ENCODE data around the gene SSB.
"Not testable (repeated sequence)": the region's sequence is repeated elsewhere in the genome, so short reads cannot be mapped to it uniquely, and the experiment has no call there.

SSB gene

DNA sequence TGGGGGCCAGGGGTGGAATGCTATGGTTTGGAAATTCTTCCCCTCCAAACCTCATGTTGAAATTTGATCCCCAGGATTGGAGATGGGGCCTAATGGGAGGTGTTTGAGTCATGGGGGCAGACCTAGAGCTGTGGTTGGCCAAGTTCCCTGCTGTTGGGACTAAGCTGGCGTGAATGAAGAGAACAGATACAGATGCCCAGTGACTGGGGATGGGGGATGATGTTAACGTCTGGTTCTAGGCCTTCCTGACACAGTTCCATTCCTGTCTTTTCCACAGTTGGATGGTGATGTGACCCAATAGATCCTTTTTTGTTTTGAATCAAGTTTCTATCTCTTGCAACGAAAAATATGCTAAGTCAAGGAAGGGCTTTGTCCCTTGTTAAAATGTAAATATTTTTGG lies 41.3 kb upstream of the SSB start:
- Histone ChIP-seq H2BK12ac (ENCODE audit: low read length) (no peak overlapping the region), H3K4me3 (ENCODE audit: low read depth, low read length) (no peak overlapping the region)
- no CpG with 5 or more reads among the region's 3 CpGs for WGBS (ENCODE audit: extremely low coverage, insufficient coverage, insufficient read length)

GRCh38 chr2:169757778-169758177 lies 40.9 kb upstream of the SSB start:
- no peaks in the 10 kb centered on the region for H3K9me3 ChIP-seq (ENCODE audit: insufficient read depth, low read depth, low read length)
- WGBS (ENCODE audit: extremely low coverage, insufficient coverage, insufficient read length): no CpG with 5 or more reads among the region's 2 CpGs

More for the DNA sequence above, 41.3 kb upstream of the SSB start:
- no peak overlapping the region for H2BK120ac ChIP-seq (ENCODE audit: insufficient read depth, low read length, poor library complexity)
- no peaks in the 10 kb centered on the region for H3K4me1 ChIP-seq (ENCODE audit: control insufficient read depth in 1 of 2, insufficient read depth in 2 of 2, low read length in 2 of 2)
- no peak overlapping the region for H3K4me2 ChIP-seq (ENCODE audit: low read length)
- H3K4ac ChIP-seq (ENCODE audit: low read depth, low read length): no peak overlapping the region
- H4K12ac ChIP-seq (ENCODE audit: low read depth, low read length): no peak overlapping the region
- no peak overlapping the region for H2BK5ac ChIP-seq (ENCODE audit: low read depth, low read length, poor library complexity)
- H4K91ac ChIP-seq (ENCODE audit: low read depth, low read length): no peak overlapping the region
- no peak overlapping the region for H4K8ac ChIP-seq (ENCODE audit: low read depth, low read length)
- H3K14ac ChIP-seq (ENCODE audit: low read length): no peak overlapping the region
- no peak overlapping the region for H3K9ac ChIP-seq (ENCODE audit: low read length)
- H2AK5ac ChIP-seq (ENCODE audit: low read length): no peak overlapping the region
- no peak overlapping the region for H3K18ac ChIP-seq (ENCODE audit: low read length)
- no peaks in the 10 kb centered on the region for H3K27me3 ChIP-seq (ENCODE audit: insufficient read depth, low read length)
- no peak overlapping the region for H3K27ac ChIP-seq (ENCODE audit: low read depth, low read length)
- H3K79me2 ChIP-seq (ENCODE audit: control insufficient read depth, insufficient read depth, low read length, poor library complexity): no peaks in the 10 kb centered on the region
- H3K79me1 ChIP-seq (ENCODE audit: low read length): no peaks in the 10 kb centered on the region
- H3K36me3 ChIP-seq (ENCODE audit: control insufficient read depth in 1 of 2, insufficient read depth in 2 of 2, low read length in 2 of 2): peaks cover 0 to 2% of the 10 kb centered on the region in 2 experiments
- DNase-seq: no peak
- H3K23ac ChIP-seq (ENCODE audit: low read length): no peak overlapping the region
- H3K9me3 ChIP-seq (ENCODE audit: insufficient read depth, low read depth, low read length): no peaks in the 10 kb centered on the region
- H2AFZ ChIP-seq (ENCODE audit: insufficient read depth, low read length, poor library complexity): no peak overlapping the region

DNA sequence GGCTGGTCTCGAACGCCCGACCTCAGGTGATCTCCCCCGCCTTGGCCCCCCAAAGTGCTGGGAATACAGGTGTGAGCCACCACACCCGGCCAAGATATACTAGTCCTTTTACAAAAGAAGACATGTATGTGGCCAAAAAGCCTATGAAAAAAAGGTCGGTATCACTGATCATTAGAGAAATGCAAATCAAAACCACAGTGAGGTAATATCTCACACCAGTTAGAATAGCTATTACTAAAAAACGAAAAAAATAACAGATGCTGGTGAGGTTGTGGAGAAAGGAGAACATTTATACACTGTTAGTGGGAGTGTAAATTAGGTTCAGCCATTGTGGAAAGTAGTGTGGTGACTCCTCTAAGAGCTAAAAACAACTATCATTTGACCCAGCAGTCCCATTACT lies 38.7 kb upstream of the SSB start:
- H4K91ac ChIP-seq (ENCODE audit: low read depth, low read length): no peak overlapping the region
- H3K9me3 ChIP-seq (ENCODE audit: insufficient read depth, low read depth, low read length): no peaks in the 10 kb centered on the region
- WGBS (ENCODE audit: extremely low coverage, insufficient coverage, insufficient read length): no CpG with 5 or more reads among the region's 7 CpGs
- DNase-seq: no peak
- peaks cover 0 to 2% of the 10 kb centered on the region in 2 experiments for H3K36me3 ChIP-seq (ENCODE audit: control insufficient read depth in 1 of 2, insufficient read depth in 2 of 2, low read length in 2 of 2)
- H2AFZ ChIP-seq (ENCODE audit: insufficient read depth, low read length, poor library complexity): no peak overlapping the region
- H3K18ac ChIP-seq (ENCODE audit: low read length): no peak overlapping the region
- H3K9ac ChIP-seq (ENCODE audit: low read length): no peak overlapping the region
- H3K4ac ChIP-seq (ENCODE audit: low read depth, low read length): no peak overlapping the region
- no peak overlapping the region for H3K27ac ChIP-seq (ENCODE audit: low read depth, low read length)
- no peaks in the 10 kb centered on the region for H3K79me2 ChIP-seq (ENCODE audit: control insufficient read depth, insufficient read depth, low read length, poor library complexity)
- H4K12ac ChIP-seq (ENCODE audit: low read depth, low read length): no peak overlapping the region
- no peak overlapping the region for H3K23ac ChIP-seq (ENCODE audit: low read length)
- no peak overlapping the region for H4K8ac ChIP-seq (ENCODE audit: low read depth, low read length)
- no peak overlapping the region for H2BK120ac ChIP-seq (ENCODE audit: insufficient read depth, low read length, poor library complexity)
- H3K4me2 ChIP-seq (ENCODE audit: low read length): no peak overlapping the region
- no peaks in the 10 kb centered on the region for H3K4me1 ChIP-seq (ENCODE audit: control insufficient read depth in 1 of 2, insufficient read depth in 2 of 2, low read length in 2 of 2)
- no peak overlapping the region for H2AK5ac ChIP-seq (ENCODE audit: low read length)
- no peak overlapping the region for H2BK12ac ChIP-seq (ENCODE audit: low read length)
- H2BK5ac ChIP-seq (ENCODE audit: low read depth, low read length, poor library complexity): no peak overlapping the region
- no peak overlapping the region for H3K14ac ChIP-seq (ENCODE audit: low read length)
- H3K27me3 ChIP-seq (ENCODE audit: insufficient read depth, low read length): no peaks in the 10 kb centered on the region
- no peak overlapping the region for H3K4me3 ChIP-seq (ENCODE audit: low read depth, low read length)
- H3K79me1 ChIP-seq (ENCODE audit: low read length): no peaks in the 10 kb centered on the region

More at GRCh38 chr2:169757778-169758177, 40.9 kb upstream of the SSB start:
- no peak overlapping the region for H2BK12ac ChIP-seq (ENCODE audit: low read length)
- H4K91ac ChIP-seq (ENCODE audit: low read depth, low read length): no peak overlapping the region
- H3K4ac ChIP-seq (ENCODE audit: low read depth, low read length): no peak overlapping the region
- H3K27me3 ChIP-seq (ENCODE audit: insufficient read depth, low read length): no peaks in the 10 kb centered on the region
- DNase-seq: no peak
- no peak overlapping the region for H3K27ac ChIP-seq (ENCODE audit: low read depth, low read length)
- H3K79me1 ChIP-seq (ENCODE audit: low read length): no peaks in the 10 kb centered on the region
- H3K36me3 ChIP-seq (ENCODE audit: control insufficient read depth in 1 of 2, insufficient read depth in 2 of 2, low read length in 2 of 2): peaks cover 0 to 2% of the 10 kb centered on the region in 2 experiments
- no peak overlapping the region for H2AK5ac ChIP-seq (ENCODE audit: low read length)
- H2BK5ac ChIP-seq (ENCODE audit: low read depth, low read length, poor library complexity): no peak overlapping the region
- no peak overlapping the region for H2AFZ ChIP-seq (ENCODE audit: insufficient read depth, low read length, poor library complexity)
- no peak overlapping the region for H3K9ac ChIP-seq (ENCODE audit: low read length)
- H4K12ac ChIP-seq (ENCODE audit: low read depth, low read length): no peak overlapping the region
- H2BK120ac ChIP-seq (ENCODE audit: insufficient read depth, low read length, poor library complexity): no peak overlapping the region
- no peak overlapping the region for H3K23ac ChIP-seq (ENCODE audit: low read length)
- no peak overlapping the region for H3K4me3 ChIP-seq (ENCODE audit: low read depth, low read length)
- no peaks in the 10 kb centered on the region for H3K4me1 ChIP-seq (ENCODE audit: control insufficient read depth in 1 of 2, insufficient read depth in 2 of 2, low read length in 2 of 2)
- H3K4me2 ChIP-seq (ENCODE audit: low read length): no peak overlapping the region
- no peak overlapping the region for H4K8ac ChIP-seq (ENCODE audit: low read depth, low read length)
- H3K14ac ChIP-seq (ENCODE audit: low read length): no peak overlapping the region
- no peak overlapping the region for H3K18ac ChIP-seq (ENCODE audit: low read length)
- H3K79me2 ChIP-seq (ENCODE audit: control insufficient read depth, insufficient read depth, low read length, poor library complexity): no peaks in the 10 kb centered on the region

DNA sequence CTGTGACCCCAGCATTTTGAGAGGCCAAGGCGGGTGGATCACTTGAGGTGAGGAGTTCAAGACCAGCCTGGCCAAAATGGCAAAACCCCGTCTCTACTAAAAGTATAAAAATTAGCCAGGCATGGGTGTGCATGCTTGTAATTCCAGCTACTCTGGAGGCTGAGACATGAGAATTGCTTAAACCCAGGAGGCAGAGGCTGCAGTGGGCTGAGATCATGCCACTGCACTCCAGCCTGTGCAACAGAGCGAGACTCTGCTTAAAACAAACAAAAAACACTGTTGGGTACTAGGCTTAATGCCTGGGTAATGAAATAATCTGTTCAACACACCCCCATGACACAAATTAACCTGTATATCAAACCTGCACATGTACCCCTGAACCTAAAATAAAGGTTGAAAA lies 37.9 kb upstream of the SSB start:
- H3K79me2 ChIP-seq (ENCODE audit: control insufficient read depth, insufficient read depth, low read length, poor library complexity); H3K4me1 ChIP-seq (ENCODE audit: control insufficient read depth in 1 of 2, insufficient read depth in 2 of 2, low read length in 2 of 2); H2BK120ac ChIP-seq (ENCODE audit: insufficient read depth, low read length, poor library complexity); H2AFZ ChIP-seq (ENCODE audit: insufficient read depth, low read length, poor library complexity); H3K9ac ChIP-seq (ENCODE audit: low read length); H2BK12ac ChIP-seq (ENCODE audit: low read length); H4K8ac ChIP-seq (ENCODE audit: low read depth, low read length); H3K14ac ChIP-seq (ENCODE audit: low read length); H3K27me3 ChIP-seq (ENCODE audit: insufficient read depth, low read length); DNase-seq; H3K36me3 ChIP-seq (ENCODE audit: control insufficient read depth in 1 of 2, insufficient read depth in 2 of 2, low read length in 2 of 2); H4K12ac ChIP-seq (ENCODE audit: low read depth, low read length); H3K4ac ChIP-seq (ENCODE audit: low read depth, low read length); H3K18ac ChIP-seq (ENCODE audit: low read length); H3K23ac ChIP-seq (ENCODE audit: low read length); H2AK5ac ChIP-seq (ENCODE audit: low read length); H3K4me3 ChIP-seq (ENCODE audit: low read depth, low read length); H2BK5ac ChIP-seq (ENCODE audit: low read depth, low read length, poor library complexity); H3K4me2 ChIP-seq (ENCODE audit: low read length); H3K79me1 ChIP-seq (ENCODE audit: low read length); H3K27ac ChIP-seq (ENCODE audit: low read depth, low read length); H4K91ac ChIP-seq (ENCODE audit: low read depth, low read length); H3K9me3 ChIP-seq (ENCODE audit: insufficient read depth, low read depth, low read length): not testable (repeated sequence)
- WGBS (ENCODE audit: extremely low coverage, insufficient coverage, insufficient read length): no CpG with 5 or more reads among the region's 3 CpGs

Measured in trophoblast cell (in vitro differentiated cells and primary cell).